ENCODE measurements around the gene TPP1.
A peak's percentile ranks its signal among the peaks of the same experiment; 100 is the strongest.

Gene TPP1

GRCh38 chr11:6616596-6617250, 2.5 kb downstream of the TPP1 start:
- in situ Hi-C loops (cut with HindIII; ENCODE audit: low pct_ligation_motif_present, low pct_unique_long_range_greater_than_20kb, low sequenced_read_pairs): no loop called here
- DNase-seq: no peak

GRCh38 chr11:6615882-6616585, 3.2 kb downstream of the TPP1 start:
- in situ Hi-C loops (cut with HindIII; ENCODE audit: low pct_ligation_motif_present, low pct_unique_long_range_greater_than_20kb, low sequenced_read_pairs): no loop called here
- DNase-seq: no peak

- in situ Hi-C loops (cut with HindIII; ENCODE audit: low pct_ligation_motif_present, low pct_unique_long_range_greater_than_20kb, low sequenced_read_pairs): no loop called here
- DNase-seq: no peak
Observed at GRCh38 chr11:6615046-6615445, 4.2 kb downstream of the TPP1 start.

GRCh38 chr11:6614446-6614845, 4.8 kb downstream of the TPP1 start:
- DNase-seq: no peak
- in situ Hi-C loops (cut with HindIII; ENCODE audit: low pct_ligation_motif_present, low pct_unique_long_range_greater_than_20kb, low sequenced_read_pairs): no loop called here

- DNase-seq: no peak
- in situ Hi-C loops (cut with HindIII; ENCODE audit: low pct_ligation_motif_present, low pct_unique_long_range_greater_than_20kb, low sequenced_read_pairs): no loop called here
Observed at GRCh38 chr11:6613496-6613895, 5.7 kb downstream of the TPP1 start.

- DNase-seq: peak; percentile 94
- in situ Hi-C loops (cut with HindIII; ENCODE audit: low pct_ligation_motif_present, low pct_unique_long_range_greater_than_20kb, low sequenced_read_pairs): no loop called here
Observed at GRCh38 chr11:6612213-6613041, 6.8 kb downstream of the TPP1 start, which contains the start of gene TAF10. TAF10 (minus strand) TSS chr11:6612216; CDS start chr11:6612189, 27 bp downstream.

- no peak for DNase-seq
- in situ Hi-C loops (cut with HindIII; ENCODE audit: low pct_ligation_motif_present, low pct_unique_long_range_greater_than_20kb, low sequenced_read_pairs): no loop called here
Observed at GRCh38 chr11:6611963-6612212, 7.3 kb downstream of the TPP1 start.

GRCh38 chr11:6611092-6611962, 7.9 kb downstream of the TPP1 start:
- in situ Hi-C loops (cut with HindIII; ENCODE audit: low pct_ligation_motif_present, low pct_unique_long_range_greater_than_20kb, low sequenced_read_pairs): no loop called here
- DNase-seq: no peak

- in situ Hi-C loops (cut with HindIII; ENCODE audit: low pct_ligation_motif_present, low pct_unique_long_range_greater_than_20kb, low sequenced_read_pairs): no loop called here
Observed at GRCh38 chr11:6610591-6610990, 8.6 kb downstream of the TPP1 start.

GRCh38 chr11:6609502-6610015, 9.7 kb downstream of the TPP1 start:
- in situ Hi-C loops (cut with HindIII; ENCODE audit: low pct_ligation_motif_present, low pct_unique_long_range_greater_than_20kb, low sequenced_read_pairs): no loop called here
- DNase-seq: no peak

More at GRCh38 chr11:6610591-6610990, 8.6 kb downstream of the TPP1 start:
- DNase-seq: no peak

GRCh38 chr11:6608726-6609501, 10.3 kb downstream of the TPP1 start:
- in situ Hi-C loops (cut with HindIII; ENCODE audit: low pct_ligation_motif_present, low pct_unique_long_range_greater_than_20kb, low sequenced_read_pairs): no loop called here
- no peak for DNase-seq

GRCh38 chr11:6608011-6608410, 11.2 kb downstream of the TPP1 start:
- no peak for DNase-seq
- in situ Hi-C loops (cut with HindIII; ENCODE audit: low pct_ligation_motif_present, low pct_unique_long_range_greater_than_20kb, low sequenced_read_pairs): no loop called here

- in situ Hi-C loops (cut with HindIII; ENCODE audit: low pct_ligation_motif_present, low pct_unique_long_range_greater_than_20kb, low sequenced_read_pairs): no loop called here
- DNase-seq: no peak
Observed at GRCh38 chr11:6607190-6607795, 11.9 kb downstream of the TPP1 start.

- peak; percentile 94 for DNase-seq
Observed at GRCh38 chr11:6606471-6607189, 12.6 kb downstream of the TPP1 start.

GRCh38 chr11:6604790-6605189, 14.4 kb downstream of the TPP1 start:
- in situ Hi-C loops (cut with HindIII; ENCODE audit: low pct_ligation_motif_present, low pct_unique_long_range_greater_than_20kb, low sequenced_read_pairs): no loop called here
- DNase-seq: no peak

More at GRCh38 chr11:6606471-6607189, 12.6 kb downstream of the TPP1 start:
- in situ Hi-C loops (cut with HindIII; ENCODE audit: low pct_ligation_motif_present, low pct_unique_long_range_greater_than_20kb, low sequenced_read_pairs): no loop called here

- peak; percentile 64 for DNase-seq
Observed at GRCh38 chr11:6604081-6604626, 15.1 kb downstream of the TPP1 start.

More at GRCh38 chr11:6604081-6604626, 15.1 kb downstream of the TPP1 start:
- in situ Hi-C loops (cut with HindIII; ENCODE audit: low pct_ligation_motif_present, low pct_unique_long_range_greater_than_20kb, low sequenced_read_pairs): no loop called here

Measured in ACHN (cell line).